DND-41 (cell line): ENCODE data around the gene GLRA1.

Experiments
- EZH2 ChIP-seq: IDR thresholded peaks from 3 replicates; pipeline ENCODE4 v1.6.1; 2012; ENCODE audit warnings: borderline replicate concordance, low read depth, mild to moderate bottlenecking, moderate library complexity, low read length, inconsistent platforms; ENCODE audit not compliant: severe bottlenecking
- TF ChIP-seq, protein P1 (sequence below): IDR thresholded peaks from 2 replicates; pipeline ENCODE4 v1.5.1; 2012; ENCODE audit warnings: borderline replicate concordance, low read length, moderate library complexity, mild to moderate bottlenecking; ENCODE audit not compliant: poor library complexity, severe bottlenecking; ENCODE audit errors: extremely low read depth

DNA sequence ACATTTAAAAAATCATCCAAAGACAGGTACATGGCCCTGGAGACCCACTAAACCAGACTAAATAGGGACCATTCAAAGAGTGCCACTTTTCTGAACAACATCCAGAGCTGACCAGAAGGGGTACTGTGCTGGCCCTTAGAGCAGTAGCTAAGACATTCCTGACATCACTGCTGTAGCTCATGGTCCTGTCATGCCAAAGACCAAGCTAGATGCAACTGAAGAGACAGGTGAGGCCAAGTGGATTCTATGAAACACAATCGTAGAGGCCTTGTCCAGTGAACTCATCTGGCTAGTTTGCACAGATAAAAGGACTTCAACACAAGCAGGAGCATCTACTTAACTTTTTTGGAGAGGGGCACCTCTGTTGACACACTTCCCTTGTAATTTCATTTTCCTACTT, 109.6 kb downstream of the GLRA1 start:
- TF ChIP-seq, protein P1, sequence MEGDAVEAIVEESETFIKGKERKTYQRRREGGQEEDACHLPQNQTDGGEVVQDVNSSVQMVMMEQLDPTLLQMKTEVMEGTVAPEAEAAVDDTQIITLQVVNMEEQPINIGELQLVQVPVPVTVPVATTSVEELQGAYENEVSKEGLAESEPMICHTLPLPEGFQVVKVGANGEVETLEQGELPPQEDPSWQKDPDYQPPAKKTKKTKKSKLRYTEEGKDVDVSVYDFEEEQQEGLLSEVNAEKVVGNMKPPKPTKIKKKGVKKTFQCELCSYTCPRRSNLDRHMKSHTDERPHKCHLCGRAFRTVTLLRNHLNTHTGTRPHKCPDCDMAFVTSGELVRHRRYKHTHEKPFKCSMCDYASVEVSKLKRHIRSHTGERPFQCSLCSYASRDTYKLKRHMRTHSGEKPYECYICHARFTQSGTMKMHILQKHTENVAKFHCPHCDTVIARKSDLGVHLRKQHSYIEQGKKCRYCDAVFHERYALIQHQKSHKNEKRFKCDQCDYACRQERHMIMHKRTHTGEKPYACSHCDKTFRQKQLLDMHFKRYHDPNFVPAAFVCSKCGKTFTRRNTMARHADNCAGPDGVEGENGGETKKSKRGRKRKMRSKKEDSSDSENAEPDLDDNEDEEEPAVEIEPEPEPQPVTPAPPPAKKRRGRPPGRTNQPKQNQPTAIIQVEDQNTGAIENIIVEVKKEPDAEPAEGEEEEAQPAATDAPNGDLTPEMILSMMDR = no peak
- no peak for TF ChIP-seq EZH2
